Activated CD4-positive, alpha-beta T cell treated with anti-CD3 and anti-CD28 coated beads, Interleukin-2, amount 50 U/mL, for 24 hours (primary cell): Measurements from ENCODE around the gene TNFAIP6.

Source experiments
- DNase-seq, 2 donors: peaks; one replicate each; pipeline ENCODE4 v3.0.0-alpha.2; 2020; ENCODE audit warnings: low read depth in 1 of 2, low spot score in 1 of 2

Gene TNFAIP6

DNA sequence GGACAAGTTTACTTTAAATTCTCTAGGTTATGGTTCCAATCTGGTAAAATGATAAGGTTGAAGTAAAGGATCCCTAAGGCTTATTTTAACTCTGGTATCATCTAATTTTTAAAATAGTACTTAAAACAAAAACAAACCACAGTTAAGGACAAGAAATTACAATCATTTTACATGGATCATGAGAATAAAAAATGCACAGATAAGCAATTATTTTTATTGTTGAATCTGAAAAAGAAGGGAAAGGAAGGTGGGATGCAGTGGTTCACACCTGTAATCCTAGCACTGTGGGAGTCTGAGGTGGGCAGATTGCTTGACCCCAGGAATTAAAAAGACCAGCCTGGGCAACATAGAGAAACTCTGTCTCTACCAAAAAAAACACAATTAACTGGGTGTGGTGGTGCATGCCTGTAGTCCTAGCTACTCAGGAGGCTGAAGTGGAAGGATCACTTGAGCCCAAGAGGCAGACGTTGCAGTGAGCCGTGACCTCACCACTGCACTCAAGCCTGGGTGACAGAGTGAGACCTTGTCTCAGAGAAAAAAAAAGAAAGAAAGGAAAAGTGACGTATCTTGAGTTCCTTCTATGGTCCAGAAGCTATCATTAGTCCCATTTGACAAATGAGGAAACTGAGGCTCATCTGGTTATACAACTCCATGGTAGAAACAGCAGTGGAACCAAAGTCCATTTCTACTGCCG lies 2.5 kb downstream of the TNFAIP6 start:
- DNase-seq, result no peak

GRCh38 chr2:151361674-151362370 lies 4.4 kb downstream of the TNFAIP6 start:
- no peak for DNase-seq

- no peak for DNase-seq
Observed at GRCh38 chr2:151363709-151364108, 6.3 kb downstream of the TNFAIP6 start.

- no peak for DNase-seq
Observed at GRCh38 chr2:151367571-151367970, 10.2 kb downstream of the TNFAIP6 start.

DNA sequence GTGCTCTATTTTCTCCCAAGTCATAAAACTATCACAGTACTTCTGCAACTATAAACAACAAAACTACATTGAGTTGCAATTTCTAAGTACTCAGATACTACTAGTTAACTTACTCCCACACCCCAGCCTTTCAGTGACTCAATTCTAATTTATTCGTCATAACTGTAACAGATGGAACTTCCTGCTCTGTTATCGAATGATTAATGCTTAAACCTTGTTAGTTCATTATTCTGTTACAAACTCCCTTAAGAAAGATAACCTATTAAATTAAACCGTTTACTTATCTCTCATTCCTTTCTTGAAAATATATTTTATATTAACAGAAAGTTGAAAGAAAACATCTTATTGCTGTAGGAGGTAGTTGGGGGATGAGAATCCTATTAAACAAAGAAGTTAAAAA lies 17.0 kb downstream of the TNFAIP6 start:
- DNase-seq, result no peak

DNA sequence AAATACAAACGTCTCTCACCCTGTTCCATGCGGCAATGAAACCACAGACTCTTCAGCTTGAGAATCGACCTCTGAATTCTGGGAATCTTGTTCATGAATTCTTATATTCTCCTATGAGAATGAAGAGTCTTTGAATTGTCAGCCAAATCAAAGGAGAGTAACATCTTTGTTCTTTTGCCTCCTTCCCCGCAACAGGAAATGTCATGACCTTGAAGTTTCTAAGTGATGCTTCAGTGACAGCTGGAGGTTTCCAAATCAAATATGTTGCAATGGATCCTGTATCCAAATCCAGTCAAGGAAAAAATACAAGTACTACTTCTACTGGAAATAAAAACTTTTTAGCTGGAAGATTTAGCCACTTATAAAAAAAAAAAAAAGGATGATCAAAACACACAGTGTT lies 21.8 kb downstream of the TNFAIP6 start:
- no peak for DNase-seq

DNA sequence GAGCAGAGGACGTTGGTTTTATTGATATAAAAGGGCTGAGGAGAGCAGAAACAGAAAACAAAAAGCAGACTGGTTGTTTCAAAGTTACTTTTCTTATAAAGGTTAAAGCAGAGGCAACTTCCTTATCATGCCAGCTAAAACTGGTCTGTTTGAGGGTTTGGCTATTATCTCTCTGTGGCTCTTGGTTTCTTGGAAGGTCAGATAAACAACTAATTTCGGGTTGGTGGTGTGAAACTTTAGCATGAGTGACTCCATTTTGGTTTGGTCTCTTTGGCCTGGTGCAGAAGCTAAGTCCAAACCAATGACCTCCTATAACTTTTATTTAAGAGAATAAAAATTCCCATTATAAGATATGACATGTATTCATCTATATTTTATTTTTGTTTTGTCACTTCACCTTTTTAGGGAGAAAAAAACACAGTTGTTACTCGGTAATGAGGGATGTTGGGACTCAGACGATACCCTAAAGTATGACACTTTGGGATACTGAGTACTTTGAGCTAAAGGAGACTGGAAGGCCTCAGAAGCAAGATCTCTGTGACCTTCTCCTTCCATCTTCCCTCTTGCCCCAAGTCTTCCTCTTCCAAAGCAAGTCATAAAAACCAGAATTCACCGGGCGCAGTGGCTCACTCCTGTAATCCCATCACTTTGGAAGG lies 23.3 kb downstream of the TNFAIP6 start:
- no peak for DNase-seq

- no peak for DNase-seq
Observed at GRCh38 chr2:151381266-151381665, 23.9 kb downstream of the TNFAIP6 start.

- DNase-seq, result no peak
Observed at GRCh38 chr2:151388011-151388410, 30.6 kb downstream of the TNFAIP6 start.

DNA sequence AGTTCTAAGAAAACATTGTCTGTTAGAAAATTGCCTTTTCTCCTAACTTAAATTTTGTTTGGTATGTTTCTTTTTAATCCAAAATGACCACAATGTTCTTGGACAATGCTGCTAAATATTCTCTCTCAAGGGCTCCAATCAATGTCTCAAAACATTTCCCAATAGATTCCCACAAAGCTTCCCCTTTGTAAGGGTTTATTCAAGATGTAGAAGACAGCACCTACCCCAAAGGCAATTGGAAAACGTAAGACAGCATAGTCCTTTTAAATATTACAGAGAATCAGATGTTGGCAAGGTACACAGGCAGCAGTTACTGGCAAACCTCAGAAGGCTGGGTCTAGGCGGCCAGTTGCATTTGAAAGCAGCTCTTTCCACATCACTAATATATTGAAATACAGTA lies 34.0 kb downstream of the TNFAIP6 start:
- no peak for DNase-seq

DNA sequence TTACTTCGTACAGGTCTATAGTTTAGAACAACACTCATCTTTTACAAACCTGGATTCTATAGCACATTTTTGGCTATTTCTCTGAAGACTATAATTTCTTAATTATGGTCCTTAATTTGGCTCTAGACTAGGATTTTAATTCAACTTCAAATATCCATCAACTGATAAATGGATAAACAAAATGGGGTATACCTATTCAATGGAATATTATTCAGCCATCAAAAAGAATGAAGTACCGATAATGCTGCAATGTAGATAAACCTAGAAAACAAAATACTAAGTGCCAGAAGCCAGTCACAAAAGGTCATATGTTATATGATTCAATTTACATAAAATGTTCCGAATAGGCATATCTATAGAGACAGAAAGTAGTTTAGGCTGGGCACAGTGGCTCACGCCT lies 37.1 kb downstream of the TNFAIP6 start:
- DNase-seq, result no peak

GRCh38 chr2:151395509-151396374 lies 38.4 kb downstream of the TNFAIP6 start:
- DNase-seq, result no peak

DNA sequence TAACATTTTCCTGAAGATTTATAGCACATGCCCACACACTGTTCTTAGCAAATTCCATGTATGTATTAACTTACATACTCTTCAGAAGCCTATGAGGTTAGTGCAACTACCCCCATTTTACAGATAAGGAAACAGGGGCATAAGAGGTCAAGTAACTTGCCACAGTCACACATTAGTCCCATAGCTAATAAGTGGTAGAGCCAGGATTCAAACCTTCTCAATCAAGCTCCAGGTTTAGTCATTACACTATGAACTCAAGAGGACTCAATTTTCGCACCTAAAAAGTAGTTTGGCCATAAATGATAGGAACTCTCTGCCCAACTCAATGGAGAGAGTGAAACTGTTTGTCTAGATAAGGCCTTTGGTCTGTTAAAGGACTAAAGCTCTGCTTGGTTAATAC lies 42.6 kb downstream of the TNFAIP6 start:
- DNase-seq, result no peak

- no peak for DNase-seq
Observed at GRCh38 chr2:151401149-151401548, 43.8 kb downstream of the TNFAIP6 start.

DNA sequence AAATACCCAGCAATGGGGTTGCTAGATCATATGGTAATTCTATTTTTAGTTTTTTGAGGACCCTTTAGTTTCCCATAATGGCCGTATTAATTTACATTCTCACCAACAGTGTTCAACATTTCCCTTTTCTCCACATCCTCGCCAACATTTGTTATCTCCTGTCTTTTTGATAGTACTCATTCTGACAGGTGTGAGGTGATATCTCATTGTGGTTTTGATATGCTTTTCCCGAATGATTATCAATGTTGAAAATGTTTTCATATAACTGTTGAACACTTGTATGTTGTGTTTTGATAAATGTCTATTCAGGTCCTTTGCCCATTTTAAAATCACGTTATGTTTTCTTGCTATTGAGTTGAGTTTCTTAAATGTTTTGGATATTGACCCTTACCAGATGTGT lies 46.5 kb downstream of the TNFAIP6 start:
- DNase-seq, result no peak

GRCh38 chr2:151405376-151405775 lies 48.0 kb downstream of the TNFAIP6 start:
- DNase-seq, result no peak

DNA sequence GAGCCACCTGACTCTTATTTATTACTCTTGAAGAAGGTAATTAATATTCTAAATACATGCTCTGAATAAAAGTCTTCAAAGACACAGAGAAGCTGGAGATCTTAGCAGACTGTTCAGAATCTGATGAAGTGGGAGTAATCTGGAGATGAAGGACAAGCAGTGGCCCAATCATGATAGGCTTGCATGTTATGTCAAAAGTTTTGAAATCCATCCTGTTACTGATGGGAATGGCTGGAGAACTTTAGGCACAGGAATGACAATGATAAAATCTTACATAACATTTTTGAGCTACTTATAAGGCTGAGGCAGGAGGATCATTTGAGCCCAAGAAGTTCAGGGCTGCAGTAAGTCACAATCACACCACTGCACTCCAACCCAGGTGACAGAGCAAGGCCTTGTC lies 49.9 kb downstream of the TNFAIP6 start:
- no peak for DNase-seq

DNA sequence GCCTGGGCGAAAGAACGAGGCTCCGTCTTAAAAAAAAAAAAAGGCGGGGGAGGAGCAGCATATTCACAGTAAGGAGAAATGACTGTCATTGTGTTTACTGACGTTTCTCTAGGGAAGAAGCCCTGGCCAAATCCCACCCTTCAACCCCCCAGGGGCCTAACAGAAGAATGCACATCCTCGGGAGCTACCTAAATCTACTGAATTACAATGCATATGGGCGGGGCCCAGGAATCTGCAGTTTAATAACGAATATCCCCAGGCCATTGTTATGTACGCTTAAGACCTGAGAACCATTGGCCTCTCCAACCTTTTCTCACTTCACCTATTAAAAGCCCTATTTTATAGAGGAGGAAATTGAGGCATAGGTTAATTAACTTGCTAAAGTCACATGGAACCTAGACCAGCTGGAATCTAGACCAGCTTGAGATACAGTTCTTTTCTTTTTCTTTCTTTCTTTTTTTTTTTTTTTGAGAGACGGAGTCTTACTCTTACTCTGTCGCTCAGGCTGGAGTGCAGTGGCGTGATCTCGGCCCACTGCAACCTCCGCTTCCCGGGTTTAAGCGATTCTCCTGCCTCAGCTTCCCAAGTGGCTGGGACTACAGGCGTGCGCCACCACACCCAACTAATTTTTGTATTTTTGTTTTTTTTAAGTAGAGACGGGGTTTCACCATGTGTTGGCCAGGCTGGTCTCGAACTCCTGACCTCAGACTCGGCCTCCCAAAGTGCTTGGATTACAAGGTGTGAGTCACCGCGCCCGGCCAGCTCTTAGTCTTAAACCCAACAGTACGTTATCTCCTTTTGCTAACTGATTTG lies 51.6 kb downstream of the TNFAIP6 start:
- no peak for DNase-seq

DNA sequence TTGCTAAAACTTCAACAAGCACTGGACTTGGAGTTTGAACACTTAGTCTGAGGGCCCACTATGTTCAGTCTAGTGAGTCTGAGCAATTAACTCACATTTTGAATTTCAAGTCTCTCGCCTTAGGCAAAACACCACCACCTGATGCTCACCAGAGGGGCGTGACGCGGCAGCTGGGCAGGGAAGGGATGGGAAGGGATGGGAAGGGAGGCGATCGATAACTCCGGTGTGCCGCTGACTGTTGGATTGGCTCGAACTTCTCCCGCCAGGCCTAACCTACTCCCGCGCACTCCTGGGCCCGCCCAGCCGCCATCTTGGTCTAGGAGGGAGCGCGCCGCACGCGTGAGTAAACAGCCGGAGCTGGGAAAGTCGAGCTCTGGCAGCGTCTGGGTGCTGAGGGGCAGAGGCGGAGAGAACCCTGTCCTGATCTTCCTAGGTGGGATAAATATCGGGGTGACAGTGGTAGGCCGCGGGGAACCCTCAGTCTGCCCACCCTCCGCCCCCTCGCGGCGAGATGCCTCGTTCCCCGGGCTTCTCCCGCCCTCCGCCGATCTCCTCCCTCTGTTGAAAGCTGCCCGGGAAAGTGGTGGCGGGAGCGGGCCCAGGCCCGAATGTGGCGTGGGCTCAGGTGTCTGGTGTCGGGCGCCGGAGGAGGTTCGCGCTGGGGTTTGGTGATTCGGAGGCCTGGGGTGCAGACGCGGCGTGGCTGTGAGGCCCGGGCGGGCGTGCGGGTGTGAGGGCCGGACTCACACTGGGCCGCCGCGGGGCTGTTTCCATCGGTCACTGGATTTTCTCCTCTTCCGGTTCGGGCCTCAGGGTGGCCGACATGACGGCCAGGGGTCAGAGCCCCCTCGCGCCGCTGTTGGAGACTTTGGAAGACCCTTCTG lies 52.5 kb downstream of the TNFAIP6 start, which contains the start of gene RIF1:
RIF1 (plus strand) TSS at position 302 of the 884 bp plus-strand sequence; CDS start at position 824, 522 bp downstream.
- DNase-seq, result peak; percentile 69 to 78

GRCh38 chr2:151410485-151410834 lies 53.1 kb downstream of the TNFAIP6 start:
- peak; percentile 15 to 24 for DNase-seq
